ENCODE measurements around the gene TEAD3.

Gene TEAD3

DNA sequence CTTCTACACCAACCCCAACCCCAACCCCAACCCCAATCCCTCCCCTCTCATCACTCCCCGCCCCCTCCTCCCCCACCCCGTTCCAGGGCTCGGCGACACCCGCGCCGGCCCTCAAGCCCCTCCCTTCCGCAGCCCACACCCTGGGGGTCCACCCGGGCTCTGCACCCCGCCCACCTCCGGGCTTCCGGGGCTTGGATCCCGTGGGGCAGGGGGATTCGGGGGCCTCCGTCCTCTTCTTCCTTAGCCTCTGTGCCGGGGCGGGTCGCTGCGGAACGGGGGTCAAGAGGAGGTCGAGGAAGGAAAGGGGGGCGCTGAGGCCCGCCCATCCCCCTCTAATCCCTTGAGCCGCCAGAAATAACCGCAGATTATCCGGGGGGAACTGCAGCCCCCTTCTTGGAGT, 15.1 kb upstream of the TEAD3 start:
- DNase-seq, result no peak

DNA sequence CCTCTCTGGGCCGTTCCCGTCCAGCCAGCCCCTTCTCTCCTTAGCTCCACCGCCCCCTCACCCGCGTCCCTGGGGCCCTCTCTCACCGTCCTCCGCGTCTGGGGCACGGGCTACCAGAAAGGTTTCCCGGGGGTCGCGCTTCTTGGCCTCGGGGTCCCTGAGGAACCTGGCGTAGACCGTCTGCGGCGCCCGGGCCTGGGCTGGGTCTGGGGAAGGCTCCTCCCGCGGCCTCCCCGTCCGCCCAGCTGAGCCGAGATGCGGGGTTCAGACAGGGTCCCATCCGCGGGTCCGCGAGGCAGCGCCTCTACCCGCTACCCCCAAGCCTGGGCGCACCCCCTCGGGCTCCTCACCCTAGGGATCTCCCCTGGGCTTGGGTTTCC, 14.7 kb upstream of the TEAD3 start:
- no peak for DNase-seq

DNA sequence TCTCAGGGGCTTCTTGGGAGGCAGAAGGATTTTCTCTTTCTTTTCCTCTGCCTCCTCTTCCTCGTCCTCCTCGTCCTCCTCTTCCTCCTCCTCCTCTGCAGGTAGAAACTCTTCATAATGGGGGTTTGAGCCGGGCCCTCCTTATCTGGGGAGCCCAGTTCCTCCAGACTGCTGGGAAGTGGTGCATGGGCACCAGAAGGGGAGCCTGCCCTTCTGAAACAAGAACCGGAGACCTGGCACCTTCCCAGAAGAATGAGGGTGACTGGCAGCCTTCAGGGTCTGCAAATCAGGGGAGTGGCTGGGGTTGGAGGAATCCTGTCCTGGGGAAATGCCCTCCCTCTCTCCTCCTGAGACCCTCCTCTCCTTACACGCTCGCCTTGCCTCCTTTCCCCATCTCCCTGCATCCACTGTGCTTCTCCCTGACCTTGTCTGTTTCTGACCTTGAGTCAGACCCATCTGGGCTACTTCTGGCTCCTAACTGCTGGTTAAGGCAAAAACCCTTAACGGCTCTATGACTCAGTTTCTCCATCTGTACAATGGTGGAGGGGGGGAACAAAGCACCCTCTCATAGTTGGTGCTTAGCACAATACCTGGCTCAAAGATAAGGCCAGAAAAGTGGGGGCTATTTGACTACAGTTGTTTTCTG, 14.2 kb upstream of the TEAD3 start:
- DNase-seq, result no peak

DNA sequence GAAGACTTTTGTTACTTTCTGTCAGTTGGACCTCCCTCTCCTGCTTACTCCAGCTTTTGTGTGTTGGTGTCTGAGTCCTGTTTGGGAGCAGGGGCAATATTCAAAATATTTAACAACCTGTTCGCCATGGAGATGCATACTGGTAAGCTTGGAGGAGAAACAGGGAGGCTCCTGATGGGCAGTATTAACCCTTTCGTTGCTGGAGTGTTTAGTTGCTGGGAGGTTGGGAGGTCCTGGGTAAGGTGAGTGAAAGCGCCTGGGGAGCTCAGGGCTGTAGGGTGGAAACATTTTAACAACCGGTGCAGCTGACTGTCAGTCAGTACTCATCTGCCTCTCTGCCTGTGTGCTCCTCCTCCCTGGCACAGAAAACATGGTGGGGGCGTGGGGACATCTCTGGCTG, 11.7 kb upstream of the TEAD3 start:
- no peak for DNase-seq

DNA sequence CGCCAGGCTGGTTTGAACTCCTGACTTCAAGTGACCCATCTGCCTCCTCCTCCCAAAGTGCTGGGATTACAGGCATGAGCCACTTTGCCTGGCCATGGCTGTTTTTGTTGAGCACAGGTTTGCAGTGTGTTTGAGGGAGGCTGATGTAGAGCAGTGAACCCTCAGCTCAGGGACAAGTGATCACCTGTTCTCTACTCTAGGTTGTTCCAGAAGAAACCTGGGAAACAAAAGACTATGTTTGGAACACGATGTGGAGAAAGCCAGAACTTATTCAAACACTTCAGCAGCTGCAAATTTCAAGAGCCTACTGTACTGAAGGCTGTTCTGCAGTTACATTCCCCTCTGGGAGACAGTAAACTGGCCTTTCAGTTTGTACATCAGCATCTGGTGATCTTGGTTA, 11.1 kb upstream of the TEAD3 start:
- no peak for DNase-seq

DNA sequence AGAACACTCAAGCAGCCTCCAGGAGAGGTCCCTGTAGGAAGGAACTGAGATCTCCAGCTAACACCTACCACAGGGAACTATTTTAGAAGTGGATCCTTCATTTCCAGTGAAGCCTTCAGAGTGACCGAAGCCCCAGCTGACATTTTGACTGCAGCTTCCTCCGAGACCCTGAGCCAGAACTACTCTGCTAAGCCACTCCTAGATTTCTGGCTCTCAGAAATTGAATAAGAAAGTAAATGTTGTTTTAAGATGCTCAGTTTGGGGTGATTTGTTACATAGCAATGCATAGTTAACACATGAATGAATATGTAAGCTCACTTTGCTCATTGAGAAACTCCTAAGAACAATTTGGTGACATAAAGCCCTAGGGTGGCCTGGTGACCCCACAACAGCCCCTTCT, 10.3 kb upstream of the TEAD3 start:
- DNase-seq, result no peak

DNA sequence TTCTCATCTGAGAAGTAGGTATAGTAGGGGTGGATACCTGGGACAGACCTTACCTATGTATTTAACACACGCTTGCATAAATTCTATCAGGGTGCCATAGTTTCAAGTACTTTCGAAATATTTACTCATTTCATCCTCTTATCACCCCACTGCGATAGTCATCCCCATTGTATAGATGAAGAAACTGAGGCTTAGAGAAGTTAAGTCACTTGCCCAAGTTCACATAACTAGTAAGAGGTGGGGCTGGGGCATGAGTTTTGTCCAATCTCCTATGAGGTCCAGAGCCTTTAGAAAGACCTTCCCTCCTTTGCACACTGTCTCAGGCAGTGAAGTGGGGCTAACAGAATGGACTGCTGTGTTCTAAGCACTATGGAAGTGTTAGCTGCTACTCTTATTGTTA, 9.7 kb upstream of the TEAD3 start:
- DNase-seq, result no peak

DNA sequence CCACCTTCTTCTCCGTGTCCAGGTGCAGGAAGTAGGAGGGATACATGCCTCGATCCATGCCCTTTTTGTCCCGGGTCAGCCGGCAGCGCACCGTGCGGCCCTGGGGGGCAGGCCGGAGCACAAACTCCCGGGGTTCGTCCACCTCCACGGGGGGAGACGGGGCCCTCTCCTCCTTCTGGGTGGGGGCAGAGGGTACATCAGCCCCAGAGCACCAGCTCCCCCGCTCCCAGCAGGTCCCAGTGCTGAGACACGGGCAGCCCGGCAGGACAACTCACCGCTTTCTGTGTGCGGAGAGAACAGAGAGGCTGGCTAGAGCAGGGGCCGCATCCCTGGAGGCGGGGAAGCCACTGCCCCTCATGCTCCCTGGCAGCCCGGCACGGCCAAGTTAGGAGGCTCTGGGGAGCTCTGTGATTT, 9.1 kb upstream of the TEAD3 start:
- no peak for DNase-seq

DNA sequence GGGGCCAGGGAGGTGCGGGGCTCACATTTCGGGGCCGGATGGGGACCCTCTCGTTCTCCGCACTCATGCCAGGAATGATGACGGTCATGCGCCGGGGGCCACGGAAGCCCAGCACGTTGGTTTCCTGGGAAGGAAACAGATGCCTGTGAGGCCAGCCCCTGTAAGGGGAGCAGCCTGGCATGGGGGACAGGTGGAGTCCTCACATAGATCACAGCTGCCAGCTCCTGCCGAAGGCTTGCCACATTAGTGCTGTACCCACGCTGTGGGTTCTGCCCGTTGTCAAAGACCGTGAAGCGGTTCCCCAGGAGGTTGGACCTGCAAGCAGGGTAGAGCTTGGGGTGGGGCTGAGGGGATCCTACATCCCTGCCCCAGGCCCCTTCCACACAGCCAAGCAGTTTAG, 6.7 kb upstream of the TEAD3 start:
- DNase-seq, result no peak

DNA sequence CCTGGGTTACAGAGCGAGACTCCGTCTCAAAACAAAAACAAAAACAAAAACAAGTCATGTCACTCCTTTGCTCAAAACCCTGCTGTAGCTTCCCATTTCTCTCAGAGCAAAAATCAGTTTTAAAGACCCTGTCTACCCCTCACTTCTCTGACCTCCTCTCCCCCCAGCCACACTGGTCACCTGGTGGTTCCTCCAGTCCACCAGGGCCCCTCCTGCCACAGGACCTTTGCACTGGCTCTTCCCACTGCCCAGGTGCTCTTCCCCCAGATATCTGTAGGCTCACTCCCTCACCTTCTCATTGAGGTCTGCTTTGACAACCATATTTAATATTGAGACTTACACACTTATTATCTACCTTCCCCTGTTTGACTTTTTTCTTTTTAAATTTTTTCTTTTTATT, 4.9 kb upstream of the TEAD3 start:
- DNase-seq, result no peak

DNA sequence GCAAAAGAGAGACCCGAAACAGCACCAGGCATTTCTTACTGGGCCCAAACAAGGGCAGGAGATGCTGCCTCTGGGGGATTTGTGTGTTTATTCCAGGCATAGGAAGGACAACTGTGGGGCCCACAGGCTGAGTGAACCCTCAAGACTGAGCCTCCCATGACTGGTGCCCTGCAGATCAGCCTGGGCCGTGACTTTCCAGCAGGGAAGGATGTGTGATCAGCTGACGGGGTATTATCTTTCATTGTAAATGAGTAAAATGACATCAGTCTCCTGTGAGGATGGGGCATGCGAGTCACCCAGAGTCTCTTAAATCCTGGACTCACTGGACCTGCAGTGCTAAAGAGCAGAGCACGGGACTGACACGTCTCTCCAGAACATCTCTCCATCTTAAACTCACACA, 3.9 kb upstream of the TEAD3 start:
- DNase-seq, result no peak

DNA sequence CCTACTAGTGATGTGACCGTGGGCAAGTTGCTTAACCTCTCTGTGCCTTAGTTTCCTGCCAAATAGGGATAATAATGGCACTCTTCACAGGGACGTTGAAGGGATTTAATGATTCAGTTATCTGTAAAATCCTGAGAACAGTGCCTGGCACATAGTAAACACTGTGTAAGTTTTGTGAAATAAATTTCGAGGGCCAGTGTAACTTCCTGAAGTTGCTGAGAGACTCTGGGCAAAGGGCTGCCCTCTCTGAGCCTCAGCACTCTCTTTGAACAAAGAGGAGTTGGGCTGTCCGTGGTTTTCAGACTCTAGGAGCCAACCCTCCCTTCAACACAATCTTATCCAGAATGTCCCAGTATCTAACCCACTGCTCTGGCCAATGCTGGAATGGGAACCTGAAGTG, 2.5 kb upstream of the TEAD3 start:
- no peak for DNase-seq

DNA sequence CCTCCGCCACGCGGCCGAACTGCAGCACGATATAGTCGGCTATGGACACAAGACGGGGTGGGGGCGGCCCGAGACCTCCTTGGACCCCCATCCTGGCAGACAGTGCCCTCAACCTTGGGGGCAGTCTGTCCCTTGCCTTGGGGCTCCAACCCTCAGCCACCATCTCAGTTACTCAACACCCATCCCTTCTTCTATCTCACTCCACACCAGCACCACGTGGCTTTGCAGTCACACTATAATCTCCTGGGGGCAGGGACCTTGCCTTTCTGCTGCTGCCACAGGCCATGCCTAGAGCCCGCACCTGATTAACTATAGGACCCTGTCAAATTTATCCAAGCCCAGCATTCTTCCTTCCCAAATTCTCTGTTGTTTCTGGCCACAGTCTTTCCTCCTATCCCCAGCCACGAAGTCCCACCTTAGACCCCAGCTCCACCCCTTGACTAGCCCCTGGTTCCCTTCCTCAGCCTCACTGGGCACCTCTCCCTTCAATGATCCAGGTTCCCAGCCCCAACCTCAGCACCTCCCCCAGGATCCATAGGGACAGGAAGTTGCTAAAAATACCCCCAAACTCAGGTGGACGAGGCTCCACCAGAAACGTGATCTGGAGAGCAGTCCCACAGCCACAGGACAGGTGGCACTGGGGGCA, 1.7 kb upstream of the TEAD3 start:
- no peak for DNase-seq

DNA sequence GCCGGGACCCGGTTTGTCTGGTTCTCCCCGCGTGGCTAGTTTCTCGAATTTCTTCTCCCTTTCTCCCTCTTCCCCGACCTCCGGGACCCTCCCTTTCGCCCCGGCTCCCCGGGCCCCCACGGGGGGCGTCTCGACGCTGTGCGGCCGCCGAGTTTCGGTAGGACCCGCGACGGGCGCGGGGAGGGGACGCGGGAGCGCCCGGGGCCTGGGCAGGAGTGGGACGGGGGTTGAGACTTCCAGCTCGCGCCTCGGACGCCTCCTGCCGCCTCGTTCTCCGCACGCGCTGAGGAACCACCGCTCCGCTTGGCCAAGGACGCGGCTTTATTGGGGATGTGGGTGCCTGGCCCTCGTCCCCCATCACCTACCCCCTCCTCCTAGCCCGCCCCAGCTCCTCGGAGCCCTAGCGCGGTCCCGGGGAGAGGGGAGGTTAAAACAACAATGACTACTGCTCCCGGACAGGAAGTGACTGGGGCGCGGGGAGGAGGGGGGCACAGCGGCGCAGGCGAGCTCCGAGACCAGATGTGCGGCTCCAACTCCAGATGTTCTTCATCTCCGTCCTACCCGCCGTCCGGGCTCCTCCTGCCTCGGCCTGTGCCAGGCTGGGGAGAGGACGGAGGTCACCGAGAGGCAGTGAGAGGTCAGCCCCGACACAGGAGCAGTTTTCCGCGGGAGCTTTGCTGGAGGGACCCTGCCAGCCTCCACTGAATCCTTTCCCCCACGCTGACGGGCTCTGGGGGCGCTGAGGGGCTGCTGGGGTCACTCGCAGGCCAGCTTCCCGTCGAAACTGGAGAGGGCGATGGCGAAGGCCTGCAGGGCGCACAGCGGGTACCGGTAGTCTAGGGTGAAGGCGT, 917 bp upstream of the TEAD3 start:
- DNase-seq, result no peak

DNA sequence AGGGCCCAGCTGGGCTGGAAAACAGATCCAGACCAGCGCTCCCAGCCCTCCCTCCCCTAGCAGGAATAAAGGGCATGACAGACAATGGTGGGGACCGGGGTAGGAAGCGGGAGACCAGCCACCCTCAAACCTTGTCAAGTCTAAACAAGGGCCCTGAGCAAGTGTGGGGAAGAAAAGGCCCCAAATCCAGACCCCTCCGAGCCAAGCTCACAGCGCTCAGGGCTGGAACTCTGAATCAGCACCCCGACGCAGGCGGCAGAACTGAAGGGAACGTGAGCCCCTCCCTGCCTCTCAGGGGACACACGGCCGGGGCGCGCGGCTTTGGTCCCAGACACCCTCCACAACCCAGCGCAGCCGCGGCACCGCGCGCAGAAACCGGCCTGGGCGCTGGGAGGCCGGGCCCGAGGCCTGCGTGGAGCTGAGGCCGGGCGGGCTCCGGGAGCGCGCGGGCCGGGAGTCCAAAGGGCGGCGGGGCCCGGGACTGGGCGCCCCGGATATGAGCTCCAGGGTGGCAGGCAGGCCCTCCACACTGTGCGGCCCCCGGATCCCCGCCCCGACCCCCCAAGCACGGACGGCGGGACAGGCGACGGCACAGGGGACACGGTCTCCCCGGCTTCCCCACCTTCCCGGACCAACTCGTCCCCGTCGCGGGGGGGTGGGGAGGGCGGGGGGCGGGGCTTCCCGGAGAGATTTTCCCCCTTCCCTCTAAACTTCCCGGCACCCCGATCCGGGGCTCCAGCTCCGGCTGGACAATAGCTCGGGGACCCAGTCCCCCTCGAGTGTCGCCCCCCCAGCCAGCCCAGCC, 641 bp downstream of the TEAD3 start:
- DNase-seq, result no peak

DNA sequence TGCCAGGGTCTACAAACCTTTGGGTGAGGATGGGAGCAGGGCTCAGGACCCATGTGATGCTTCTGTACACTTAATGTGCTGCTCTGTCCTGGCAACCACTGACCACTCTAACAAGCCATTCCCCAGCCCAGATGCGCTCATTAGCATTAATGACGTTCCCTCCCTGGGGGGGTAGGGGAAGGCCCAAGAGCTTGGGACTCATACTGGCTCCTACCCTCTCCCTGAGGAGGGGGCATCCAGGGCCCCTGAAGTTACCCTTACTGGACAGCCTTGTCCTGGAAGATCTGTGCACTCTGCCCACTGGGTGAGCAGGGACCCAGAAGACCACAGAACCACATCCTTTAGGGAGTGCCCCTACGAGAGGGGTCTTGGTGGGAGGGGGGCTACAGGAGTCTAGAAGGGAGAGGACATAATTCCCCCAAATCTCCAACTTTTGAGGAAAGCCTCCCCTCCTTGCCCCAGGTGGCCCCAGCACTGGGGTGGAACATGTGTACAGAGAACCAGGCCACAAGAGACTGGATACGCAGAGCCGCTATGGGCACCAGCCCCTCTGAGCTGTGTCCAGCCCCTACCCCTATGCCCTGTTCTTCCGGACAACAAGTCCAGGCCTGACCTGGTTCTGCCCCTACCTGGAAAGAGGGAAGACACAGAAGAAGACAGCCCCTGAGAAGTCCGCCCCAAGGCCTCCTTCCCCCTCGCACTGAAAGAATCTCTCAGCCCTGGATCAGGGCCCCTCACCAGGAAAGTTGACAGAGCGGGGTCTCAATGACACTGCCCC, 1.4 kb downstream of the TEAD3 start:
- no peak for DNase-seq

DNA sequence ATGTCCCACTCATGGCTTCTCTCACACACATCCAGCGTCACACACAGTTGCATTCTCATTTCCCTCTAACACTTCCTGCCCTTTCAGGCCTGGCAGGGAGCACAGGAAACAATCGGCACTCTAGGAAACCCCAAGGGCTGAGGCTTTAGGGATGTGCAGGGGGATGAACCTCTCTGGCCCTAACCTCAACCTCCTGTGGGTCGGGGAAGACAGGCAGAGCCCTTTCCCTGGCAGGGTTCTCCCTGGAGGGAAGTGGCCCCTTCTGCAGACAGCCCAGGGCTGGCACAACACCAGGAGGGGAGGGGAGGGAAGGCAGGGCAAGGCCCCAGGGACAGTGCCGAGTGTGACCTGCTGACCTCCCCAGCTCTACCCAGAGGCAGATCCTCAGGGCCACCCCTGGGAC, 2.7 kb downstream of the TEAD3 start:
- no peak for DNase-seq

DNA sequence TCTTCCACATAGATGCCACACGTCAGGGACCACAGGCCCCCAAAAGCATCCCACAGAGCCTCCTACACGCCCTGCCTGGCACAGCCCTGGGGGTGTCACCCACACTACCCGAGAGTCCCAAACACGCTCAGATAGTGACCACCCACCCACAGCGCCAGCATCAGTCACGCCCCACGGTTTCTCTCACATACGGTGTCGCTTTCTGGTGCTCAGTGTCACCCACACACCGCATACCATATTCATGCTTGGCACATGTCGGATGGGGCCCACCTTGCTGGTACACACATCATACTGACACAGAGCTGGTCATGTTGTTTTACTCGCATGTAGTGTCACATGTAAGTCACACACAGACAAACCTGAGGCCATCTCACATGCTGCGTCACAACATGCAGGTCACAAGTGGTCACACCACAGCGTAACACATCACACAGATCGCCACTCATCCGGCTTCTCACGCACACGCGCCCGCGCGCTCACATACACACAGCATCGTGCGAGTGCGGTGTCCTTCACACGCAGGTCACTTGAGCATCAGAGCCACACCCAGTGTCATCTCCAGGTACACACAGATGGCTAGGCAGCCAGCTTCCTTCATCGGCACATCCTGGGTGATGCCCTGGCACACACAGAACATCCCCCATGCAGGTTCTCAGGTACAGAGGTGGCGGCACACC, 3.4 kb downstream of the TEAD3 start:
- no peak for DNase-seq

DNA sequence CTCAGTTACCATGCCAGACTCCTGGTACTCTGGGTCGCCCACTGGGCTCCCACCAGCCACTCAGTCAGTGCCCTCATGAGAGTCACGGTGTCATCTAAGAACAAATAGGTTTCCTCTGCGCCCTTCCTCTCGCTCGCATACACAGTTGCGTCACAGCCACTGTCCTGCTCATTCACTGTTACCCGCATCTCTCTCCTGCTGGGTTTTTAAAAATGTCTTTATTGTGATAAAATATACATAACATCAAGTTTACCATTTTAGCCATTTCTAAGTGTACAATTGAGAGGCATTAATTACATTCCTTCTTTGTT, 4.0 kb downstream of the TEAD3 start:
- DNase-seq, result no peak

DNA sequence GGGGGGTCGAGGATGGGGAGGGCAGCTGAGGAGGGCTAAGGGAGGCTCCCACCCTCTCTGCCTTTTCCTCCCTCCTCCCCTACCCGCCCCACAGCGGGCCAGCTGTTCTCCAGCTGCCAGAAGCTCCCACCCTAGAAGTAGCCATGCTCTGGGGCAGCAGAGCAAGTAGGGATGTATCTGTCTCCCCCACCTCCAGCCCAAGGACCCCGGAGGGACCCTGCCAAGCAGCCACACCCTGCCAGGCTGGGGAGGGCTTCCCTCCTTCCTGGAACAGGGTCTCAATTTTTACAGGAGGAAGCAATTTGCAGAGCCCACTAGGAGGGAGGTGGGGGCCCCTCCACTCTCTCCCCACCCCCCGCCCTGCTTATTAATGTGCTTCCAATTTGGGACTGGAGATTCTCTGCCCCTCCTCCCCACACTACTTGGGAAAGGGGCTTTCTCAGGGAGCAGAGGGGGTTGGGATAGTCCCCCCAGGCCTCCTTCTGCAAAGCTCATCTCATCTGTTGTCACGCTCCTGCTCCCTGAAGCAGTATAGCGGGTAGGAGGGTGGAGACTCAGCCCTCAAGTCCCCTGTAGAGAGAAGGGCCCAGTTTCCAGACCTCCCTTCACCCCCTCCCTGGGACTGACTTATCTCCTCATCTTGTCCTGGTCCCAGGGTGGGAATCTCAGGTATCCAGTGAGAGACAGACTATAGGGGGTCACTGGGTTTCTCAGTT, 4.5 kb downstream of the TEAD3 start:
- DNase-seq, result no peak

DNA sequence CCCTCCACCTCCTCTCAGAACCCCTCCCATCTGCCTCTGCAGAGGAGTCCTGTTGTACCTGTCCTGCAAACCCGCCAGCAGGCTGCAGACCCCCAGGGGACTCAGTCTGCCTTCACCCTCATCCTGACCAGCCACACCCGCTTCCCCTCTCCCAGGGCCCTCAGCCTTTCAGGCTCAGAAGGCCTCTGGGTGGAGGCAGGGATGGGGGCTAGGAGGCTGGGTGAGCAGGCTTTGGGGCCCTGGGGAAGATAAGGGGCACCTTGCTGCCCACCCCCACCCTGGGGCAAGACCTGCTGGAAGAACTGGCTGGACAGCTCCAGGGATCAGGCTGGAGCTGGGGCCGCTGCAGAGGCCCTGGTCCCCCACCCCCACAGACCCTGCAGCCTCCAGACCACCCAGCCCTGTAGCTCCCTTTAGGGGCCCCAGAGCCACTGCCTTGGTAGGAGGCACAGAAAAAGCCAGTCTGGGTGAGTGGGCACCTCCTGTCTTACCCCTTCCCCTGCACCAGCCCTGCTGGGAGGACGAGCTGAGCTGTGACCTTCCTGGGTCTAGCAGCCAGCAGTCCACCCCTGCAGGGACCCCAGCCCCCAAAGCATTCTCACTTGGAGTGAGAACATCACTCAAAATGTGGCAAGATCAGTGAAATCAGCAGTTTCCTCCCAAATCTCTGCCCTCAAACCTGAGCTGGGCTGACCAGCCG, 5.2 kb downstream of the TEAD3 start:
- DNase-seq, result no peak

Measured in cortex of kidney (tissue), 1 donor.